Stimulated activated CD8-positive, alpha-beta memory T cell treated with anti-CD3 and anti-CD28 coated beads, Interleukin-12 subunit alpha, Interleukin-12 subunit beta, amount 100 ng/mL, for 1 hour (primary cell): Measurements from ENCODE around the gene TNS4.
"Not testable (repeated sequence)": the region's sequence is repeated elsewhere in the genome, so short reads cannot be mapped to it uniquely, and the experiment has no call there.

ENCODE experiments used
- DNase-seq: peaks from one replicate; pipeline ENCODE4 v3.0.0-alpha.2; 2020; ENCODE audit warnings: low read depth

Gene TNS4

DNA sequence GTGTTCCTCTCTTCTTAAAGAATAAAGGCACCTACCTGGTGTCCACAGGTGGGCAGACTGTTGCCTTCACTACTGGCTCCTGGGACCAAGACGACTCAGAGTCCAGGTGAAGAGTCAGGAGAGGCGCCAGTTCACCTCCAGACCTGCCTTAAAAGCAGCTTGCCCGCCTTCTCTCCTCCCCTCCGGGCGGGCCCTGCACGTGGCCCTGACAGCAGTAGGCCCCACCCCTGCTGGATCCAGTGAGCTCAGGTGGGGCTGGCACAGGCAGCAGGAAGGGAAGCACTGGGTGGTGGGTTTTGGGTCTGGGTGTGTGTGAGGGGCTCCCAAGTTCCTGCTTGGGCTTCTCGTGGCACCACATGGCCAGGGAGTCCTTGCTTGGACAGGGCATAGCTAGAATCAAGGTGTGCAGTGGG lies at the start of gene TNS4:
TNS4 (minus strand) TSS at position 125 of the 413 bp plus-strand sequence. CDS start 5,198 bp downstream, outside the sequence.
- no peak for DNase-seq

DNA sequence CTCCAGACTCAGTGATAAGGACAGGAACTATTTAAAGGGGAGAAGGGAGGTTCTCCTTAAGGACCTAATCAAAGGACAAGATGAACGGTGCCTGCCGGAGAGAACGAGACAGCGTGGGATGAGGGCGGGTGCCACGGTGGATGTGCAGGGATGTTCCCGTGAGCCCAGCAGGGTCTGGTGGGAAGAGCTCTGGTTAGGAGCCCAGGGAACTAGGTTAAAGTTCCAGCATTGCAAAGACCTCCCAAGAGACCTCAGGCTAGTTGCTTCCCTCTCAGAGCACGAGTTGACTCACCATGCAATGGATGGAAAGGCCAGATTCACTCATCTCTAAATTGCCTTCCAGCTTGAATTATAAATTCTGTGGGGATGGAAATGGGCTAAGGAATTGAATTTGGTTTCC lies 49.2 kb upstream of the TNS4 start:
- no peak for DNase-seq

GRCh38 chr17:40548982-40549685 lies 47.7 kb upstream of the TNS4 start:
- DNase-seq = no peak

GRCh38 chr17:40548491-40548981 lies 47.1 kb upstream of the TNS4 start:
- DNase-seq = no peak

- DNase-seq = no peak
Observed at GRCh38 chr17:40547785-40548478, 46.5 kb upstream of the TNS4 start.

GRCh38 chr17:40547079-40547784 lies 45.8 kb upstream of the TNS4 start:
- DNase-seq = no peak

- DNase-seq = not testable (repeated sequence)
Observed at GRCh38 chr17:40546497-40546896, 45.1 kb upstream of the TNS4 start.

GRCh38 chr17:40545660-40546059 lies 44.2 kb upstream of the TNS4 start:
- no peak for DNase-seq

- DNase-seq = no peak
Observed at GRCh38 chr17:40542558-40543411, 41.4 kb upstream of the TNS4 start.

- no peak for DNase-seq
Observed at GRCh38 chr17:40541873-40542557, 40.6 kb upstream of the TNS4 start.

DNA sequence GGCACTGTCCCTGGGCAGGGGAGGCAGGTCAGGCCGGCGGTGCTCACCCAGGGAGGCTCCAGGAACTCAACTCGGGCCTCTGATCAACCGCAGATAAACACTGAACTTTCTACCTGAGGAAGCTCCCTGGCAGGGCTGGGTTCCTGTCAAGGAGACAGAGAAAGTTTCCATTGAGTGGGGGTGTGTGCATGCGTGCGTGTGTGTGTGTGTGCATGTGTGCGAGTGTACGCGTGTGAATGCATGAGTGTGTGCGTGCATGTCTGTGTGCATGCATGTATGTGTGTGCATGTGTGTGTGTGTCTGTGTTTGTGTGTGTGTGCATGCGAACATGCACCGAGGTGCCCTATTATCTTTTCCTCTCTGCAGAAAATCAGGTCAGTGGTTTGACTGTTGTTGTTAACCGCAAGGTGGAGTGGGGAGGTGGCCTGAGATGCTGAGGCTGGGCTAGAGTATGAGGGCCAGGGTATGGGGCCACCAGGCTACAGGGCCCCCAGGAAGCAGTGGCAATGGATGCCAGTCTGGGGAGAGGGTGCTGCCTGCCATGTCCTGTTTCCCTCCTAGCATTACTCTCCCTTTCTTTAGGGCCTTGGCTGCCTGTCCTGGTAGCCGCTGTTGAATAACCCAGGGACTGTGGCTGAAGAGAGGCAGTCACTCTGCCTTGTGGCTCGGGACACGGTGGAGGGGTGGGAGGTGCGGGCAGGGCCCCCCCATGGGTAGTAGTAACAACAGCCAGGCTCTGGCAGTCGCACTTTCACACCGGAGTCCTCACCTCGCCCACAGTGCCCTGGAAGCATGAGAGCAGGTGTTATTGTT lies 39.8 kb upstream of the TNS4 start:
- DNase-seq = no peak

DNA sequence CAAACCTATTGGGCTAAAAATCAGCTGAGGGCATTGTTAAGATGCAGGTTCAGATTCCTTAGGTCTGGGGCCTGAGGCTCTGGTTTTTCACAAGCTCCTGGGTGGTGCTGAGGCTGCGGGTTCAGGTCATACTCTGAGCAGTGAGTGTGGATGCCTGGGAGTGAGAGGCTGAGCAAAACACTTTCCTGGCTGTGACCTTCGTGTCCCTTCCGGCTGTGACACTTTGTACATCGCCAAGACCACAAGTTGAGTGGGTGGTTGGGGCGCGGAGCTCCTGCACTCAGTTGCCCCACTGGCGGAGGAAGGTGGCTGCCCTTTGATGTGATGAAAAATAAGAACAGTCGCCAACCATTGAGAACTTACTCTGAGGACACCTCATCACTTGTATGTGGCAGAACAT lies 39.0 kb upstream of the TNS4 start:
- DNase-seq = no peak

DNA sequence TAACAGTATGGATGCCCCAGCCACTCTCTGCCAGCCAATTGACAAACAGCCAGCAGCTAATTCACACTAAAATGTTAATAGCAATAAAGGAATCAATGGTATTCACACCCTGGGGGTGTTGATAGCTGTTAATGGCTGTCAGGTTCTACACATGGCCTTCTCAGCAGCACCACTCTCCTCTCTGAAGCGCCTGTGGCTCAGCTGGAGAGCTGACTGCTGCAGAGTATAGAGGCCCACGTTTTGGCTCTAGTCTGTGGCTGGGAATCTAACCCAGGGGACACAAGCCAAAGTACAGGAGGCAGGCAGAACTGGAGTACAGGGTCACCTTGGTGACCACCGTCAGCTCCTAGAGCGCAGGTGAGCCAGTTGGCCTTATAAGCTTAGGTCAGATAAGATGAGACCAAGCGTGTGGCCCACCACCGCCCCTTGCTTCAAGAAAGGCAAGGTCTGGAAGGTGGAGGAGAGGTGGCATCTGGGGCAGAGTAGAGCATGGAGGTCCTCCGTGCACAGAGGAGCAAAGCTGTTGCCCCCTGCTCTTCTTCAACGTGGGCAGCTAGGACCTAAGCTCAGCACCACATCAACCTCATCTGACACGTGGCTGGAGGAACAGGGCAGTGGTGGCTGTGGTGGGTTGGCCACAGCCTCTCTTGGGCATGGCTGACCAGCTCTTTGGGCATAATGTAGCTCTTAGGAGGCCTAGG lies 38.4 kb upstream of the TNS4 start:
- DNase-seq = no peak

GRCh38 chr17:40538936-40539705 lies 37.7 kb upstream of the TNS4 start:
- DNase-seq = no peak

GRCh38 chr17:40538019-40538935 lies 36.9 kb upstream of the TNS4 start:
- no peak for DNase-seq

- no peak for DNase-seq
Observed at GRCh38 chr17:40536295-40537171, 35.1 kb upstream of the TNS4 start.

DNA sequence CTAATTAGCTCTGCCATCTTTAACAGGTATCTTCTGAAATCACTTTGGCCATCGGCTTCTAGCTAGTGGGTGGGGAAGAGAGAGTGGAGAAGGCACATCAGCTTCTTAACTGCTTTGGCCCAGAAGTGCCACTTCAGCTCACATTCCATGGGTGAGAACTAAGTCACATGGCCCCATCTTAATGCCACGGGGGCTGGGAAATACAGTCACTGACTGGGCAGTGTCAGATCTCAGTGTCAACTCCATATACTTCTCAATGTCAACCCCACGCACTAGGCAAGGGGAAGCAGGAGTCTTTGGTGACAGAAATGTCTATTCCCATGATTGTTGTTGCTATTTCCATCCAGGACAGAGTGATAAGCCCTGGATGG lies 34.5 kb upstream of the TNS4 start:
- no peak for DNase-seq
